ENCODE data around the gene FGF2.

FGF2 gene

GRCh38 chr4:122815248-122815647, 11.4 kb upstream of the FGF2 start:
- H3K79me2 ChIP-seq (ENCODE audit: insufficient read depth, low read depth): no peaks in the 10 kb centered on the region
- H3K4me3 ChIP-seq (IDR thresholded peaks at IDR 0.05; ENCODE audit: insufficient read depth, low read depth, low read length): no peak overlapping the region
- H3K9ac ChIP-seq: no peak overlapping the region
- H3K27ac ChIP-seq: no peak overlapping the region
- no peaks in the 10 kb centered on the region for H3K4me1 ChIP-seq (ENCODE audit: low read depth, poor library complexity, severe bottlenecking)
- H3K4me2 ChIP-seq: no peak overlapping the region
- H2AFZ ChIP-seq (ENCODE audit: low read depth): no peak overlapping the region
- TF ChIP-seq CTCF (conservative IDR thresholded peaks at IDR 0.05; ENCODE audit: low read depth, low read length): no peak
- H3K27me3 ChIP-seq (ENCODE audit: insufficient read depth, low read depth): no peaks in the 10 kb centered on the region
- no peaks in the 10 kb centered on the region for H3K36me3 ChIP-seq (ENCODE audit: insufficient read depth)
- no peaks in the 10 kb centered on the region for H4K20me1 ChIP-seq (ENCODE audit: insufficient read depth)

- Histone ChIP-seq H3K79me2 (ENCODE audit: insufficient read depth, low read depth) (no peaks in the 10 kb centered on the region), H3K4me2 (no peak overlapping the region), H4K20me1 (ENCODE audit: insufficient read depth) (no peaks in the 10 kb centered on the region), H3K27me3 (ENCODE audit: insufficient read depth, low read depth) (no peaks in the 10 kb centered on the region), H3K9ac (no peak overlapping the region), H3K4me1 (ENCODE audit: low read depth, poor library complexity, severe bottlenecking) (no peaks in the 10 kb centered on the region), H3K4me3 (IDR thresholded peaks at IDR 0.05; ENCODE audit: insufficient read depth, low read depth, low read length) (no peak overlapping the region), H3K27ac (no peak overlapping the region), H2AFZ (ENCODE audit: low read depth) (no peak overlapping the region), H3K36me3 (ENCODE audit: insufficient read depth) (no peaks in the 10 kb centered on the region)
- no peak for TF ChIP-seq CTCF (conservative IDR thresholded peaks at IDR 0.05; ENCODE audit: low read depth, low read length)
These were observed 10.2 kb upstream of the FGF2 start for GRCh38 chr4:122816476-122816875.

- Histone ChIP-seq H3K79me2 (ENCODE audit: insufficient read depth, low read depth) (no peaks in the 10 kb centered on the region), H3K9ac (no peak overlapping the region), H3K27me3 (ENCODE audit: insufficient read depth, low read depth) (no peaks in the 10 kb centered on the region), H4K20me1 (ENCODE audit: insufficient read depth) (no peaks in the 10 kb centered on the region), H2AFZ (ENCODE audit: low read depth) (no peak overlapping the region), H3K4me3 (IDR thresholded peaks at IDR 0.05; ENCODE audit: insufficient read depth, low read depth, low read length) (no peak overlapping the region), H3K36me3 (ENCODE audit: insufficient read depth) (no peaks in the 10 kb centered on the region), H3K4me2 (no peak overlapping the region), H3K4me1 (ENCODE audit: low read depth, poor library complexity, severe bottlenecking) (no peaks in the 10 kb centered on the region), H3K27ac (no peak overlapping the region)
- TF ChIP-seq CTCF (conservative IDR thresholded peaks at IDR 0.05; ENCODE audit: low read depth, low read length): no peak
These were observed 6.8 kb upstream of the FGF2 start for GRCh38 chr4:122819708-122820449.

GRCh38 chr4:122821092-122821491, 5.5 kb upstream of the FGF2 start:
- no peak for TF ChIP-seq CTCF (conservative IDR thresholded peaks at IDR 0.05; ENCODE audit: low read depth, low read length)
- Histone ChIP-seq H3K36me3 (ENCODE audit: insufficient read depth) (no peaks in the 10 kb centered on the region), H3K27me3 (ENCODE audit: insufficient read depth, low read depth) (no peaks in the 10 kb centered on the region), H4K20me1 (ENCODE audit: insufficient read depth) (no peaks in the 10 kb centered on the region), H3K4me2 (no peak overlapping the region), H3K79me2 (ENCODE audit: insufficient read depth, low read depth) (no peaks in the 10 kb centered on the region), H3K4me3 (IDR thresholded peaks at IDR 0.05; ENCODE audit: insufficient read depth, low read depth, low read length) (no peak overlapping the region), H3K4me1 (ENCODE audit: low read depth, poor library complexity, severe bottlenecking) (peaks cover under 1% of the 10 kb centered on the region), H2AFZ (ENCODE audit: low read depth) (no peak overlapping the region), H3K27ac (no peak overlapping the region), H3K9ac (no peak overlapping the region)
